SK-N-MC (cell line): ENCODE results near the gene FBXO24.
"Not testable (repeated sequence)": the region's sequence is repeated elsewhere in the genome, so short reads cannot be mapped to it uniquely, and the experiment has no call there.

Experiments
- DNase-seq: peaks from one replicate; pipeline ENCODE4 v3.0.0-alpha.2; 2011; ENCODE audit warnings: low read depth, low spot score
- H3K27ac ChIP-seq: fragments of 200-600 bp; sonication (generic); 2 replicates; pipeline ENCODE4 v1.5.1; 2016; ENCODE audit warnings: mixed run types
- H3K36me3 ChIP-seq: fragments of 200-600 bp; sonication (generic); 2 replicates; pipeline ENCODE4 v1.6.1; 2017; ENCODE audit warnings: antibody characterized with exemption, low read length, mixed read lengths; ENCODE audit not compliant: insufficient read depth
- H3K4me3 ChIP-seq: fragments of 200-600 bp; sonication (generic); 2 replicates; pipeline ENCODE4 v1.5.1; 2016
- H3K9ac ChIP-seq: fragments of 200-600 bp; sonication (generic); 2 replicates; pipeline ENCODE4 v1.8.0; 2017; ENCODE audit warnings: mixed run types, mixed read lengths; ENCODE audit not compliant: insufficient read length
- H3K9me3 ChIP-seq: fragments of 200-600 bp; sonication (generic); 2 replicates; pipeline ENCODE4 v1.6.1; 2017; ENCODE audit warnings: low read depth, mild to moderate bottlenecking, antibody characterized with exemption, low read length, moderate library complexity, mixed read lengths
- EZH2 ChIP-seq: fragments of 200-600 bp; sonication (generic); IDR thresholded peaks from one replicate; pipeline ENCODE4 v1.6.1; 2017; ENCODE audit warnings: antibody characterized with exemption
- FOXP2 ChIP-seq: optimal IDR thresholded peaks from 2 replicates; pipeline ENCODE3; 2011; ENCODE audit warnings: mild to moderate bottlenecking, moderate library complexity; ENCODE audit not compliant: insufficient read depth; ENCODE audit errors: extremely low read length, control extremely low read depth
- POLR2AphosphoS5 ChIP-seq: IDR thresholded peaks from 2 replicates; pipeline ENCODE4 v1.6.1; 2012; ENCODE audit warnings: mild to moderate bottlenecking, low read depth, low read length, borderline replicate concordance

FBXO24 gene, protein sequence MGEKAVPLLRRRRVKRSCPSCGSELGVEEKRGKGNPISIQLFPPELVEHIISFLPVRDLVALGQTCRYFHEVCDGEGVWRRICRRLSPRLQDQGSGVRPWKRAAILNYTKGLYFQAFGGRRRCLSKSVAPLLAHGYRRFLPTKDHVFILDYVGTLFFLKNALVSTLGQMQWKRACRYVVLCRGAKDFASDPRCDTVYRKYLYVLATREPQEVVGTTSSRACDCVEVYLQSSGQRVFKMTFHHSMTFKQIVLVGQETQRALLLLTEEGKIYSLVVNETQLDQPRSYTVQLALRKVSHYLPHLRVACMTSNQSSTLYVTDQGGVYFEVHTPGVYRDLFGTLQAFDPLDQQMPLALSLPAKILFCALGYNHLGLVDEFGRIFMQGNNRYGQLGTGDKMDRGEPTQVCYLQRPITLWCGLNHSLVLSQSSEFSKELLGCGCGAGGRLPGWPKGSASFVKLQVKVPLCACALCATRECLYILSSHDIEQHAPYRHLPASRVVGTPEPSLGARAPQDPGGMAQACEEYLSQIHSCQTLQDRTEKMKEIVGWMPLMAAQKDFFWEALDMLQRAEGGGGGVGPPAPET

GRCh38 chr7:100586266-100587025 lies at the start of gene FBXO24:
Gene FBXO24, plus strand, starts transcription at chr7:100586328. Its CDS starts 298 bp downstream, at chr7:100586626.
- Histone ChIP-seq H3K27ac (peak within 1 kb of the TSS; percentile 90), H3K36me3 (peaks cover 7% of the 10 kb centered on the region; the same call in 1 of the 2 replicates), H3K9me3 (no peaks in the 10 kb centered on the region), H3K4me3 (peak within 1 kb of the TSS; percentile 98), H3K9ac (peak within 1 kb of the TSS; percentile 97)
- TF ChIP-seq FOXP2, result no peak
- peak; percentile 85 for TF ChIP-seq POLR2AphosphoS5
- no peak for TF ChIP-seq EZH2
- peak; percentile 99 for DNase-seq

- not testable (repeated sequence) for DNase-seq, H3K9me3 ChIP-seq
These were observed 49.4 kb upstream of the FBXO24 start for GRCh38 chr7:100536695-100537094.

DNA sequence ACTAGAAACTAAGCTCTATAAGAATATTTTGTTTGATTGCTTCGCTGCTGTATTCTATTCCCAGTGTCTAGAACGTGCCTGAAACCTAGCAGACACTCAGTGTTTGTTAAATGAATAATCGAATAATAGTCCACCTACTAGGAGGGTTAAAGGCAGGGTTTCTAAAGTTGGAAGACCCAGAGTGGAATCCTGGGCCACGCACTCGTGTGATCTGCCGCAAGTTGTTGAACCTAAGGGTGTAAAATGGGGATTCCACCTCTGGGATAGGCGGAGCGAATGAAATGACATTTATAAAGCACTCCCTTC lies 47.8 kb upstream of the FBXO24 start:
- TF ChIP-seq POLR2AphosphoS5 (no peak), EZH2 (no peak), FOXP2 (no peak)
- no peaks in the 10 kb centered on the region for H3K9me3 ChIP-seq
- no peak for DNase-seq
- peak overlapping the region; percentile 82 for H3K4me3 ChIP-seq
- H3K36me3 ChIP-seq, result no peaks in the 10 kb centered on the region
- H3K9ac ChIP-seq, result peak overlapping the region; percentile 64
- H3K27ac ChIP-seq, result peak overlapping the region; percentile 51; the same call in 1 of the 2 replicates

More at GRCh38 chr7:100536695-100537094, 49.4 kb upstream of the FBXO24 start:
- not testable (repeated sequence) for H3K9ac ChIP-seq, H3K27ac ChIP-seq, H3K4me3 ChIP-seq, H3K36me3 ChIP-seq

DNA sequence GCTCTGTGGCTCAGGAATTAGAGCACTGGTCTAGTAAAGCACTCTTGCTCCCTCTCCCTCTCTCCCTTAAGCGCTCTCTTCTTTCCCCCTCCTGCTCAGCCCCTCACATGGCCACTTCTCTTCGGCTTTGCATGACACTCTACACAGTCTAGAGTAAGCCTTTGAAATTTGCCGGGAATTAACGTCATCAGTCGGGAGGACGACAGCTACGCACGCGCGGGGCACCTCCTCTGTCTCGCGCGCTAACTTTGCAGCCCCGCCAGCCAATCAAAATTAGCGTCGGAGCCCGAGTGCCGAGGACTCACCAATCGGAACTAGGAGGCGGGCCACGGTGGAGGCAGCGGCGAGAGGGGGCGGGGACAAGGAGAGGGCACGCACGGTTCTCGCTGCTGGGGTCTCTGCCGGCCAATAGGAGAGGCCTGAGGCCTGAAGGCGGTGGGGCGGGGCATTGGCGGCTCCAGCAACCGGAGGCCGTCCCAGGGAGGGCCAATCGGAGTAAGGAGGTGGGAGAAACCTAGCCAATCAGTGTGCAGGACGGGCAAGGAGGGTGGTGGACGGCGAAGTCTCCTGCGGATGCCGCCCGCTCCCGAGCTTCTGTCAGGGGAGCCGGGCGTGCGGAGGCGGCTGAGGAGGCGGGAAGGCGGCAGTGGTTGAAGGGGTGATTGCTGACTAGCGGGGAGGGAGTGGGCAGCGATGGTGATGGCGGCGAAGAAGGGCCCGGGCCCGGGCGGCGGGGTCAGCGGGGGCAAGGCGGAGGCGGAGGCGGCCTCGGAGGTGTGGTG lies 47.3 kb upstream of the FBXO24 start, which contains the start of gene AGFG2:
Gene AGFG2 (plus strand): TSS at position 550 of the 782 bp plus-strand sequence. CDS start 144 bp downstream, at position 694.
- H3K27ac ChIP-seq, result peak within 1 kb of the TSS; percentile 51; the same call in 1 of the 2 replicates
- H3K9me3 ChIP-seq, result no peaks in the 10 kb centered on the region
- peak within 1 kb of the TSS; percentile 64 for H3K9ac ChIP-seq
- peak; percentile 94 for DNase-seq
- TF ChIP-seq EZH2, result no peak
- peak; percentile 66 for TF ChIP-seq FOXP2
- TF ChIP-seq POLR2AphosphoS5, result peak; percentile 31
- H3K4me3 ChIP-seq, result peak within 1 kb of the TSS; percentile 86
- H3K36me3 ChIP-seq, result no peaks in the 10 kb centered on the region

DNA sequence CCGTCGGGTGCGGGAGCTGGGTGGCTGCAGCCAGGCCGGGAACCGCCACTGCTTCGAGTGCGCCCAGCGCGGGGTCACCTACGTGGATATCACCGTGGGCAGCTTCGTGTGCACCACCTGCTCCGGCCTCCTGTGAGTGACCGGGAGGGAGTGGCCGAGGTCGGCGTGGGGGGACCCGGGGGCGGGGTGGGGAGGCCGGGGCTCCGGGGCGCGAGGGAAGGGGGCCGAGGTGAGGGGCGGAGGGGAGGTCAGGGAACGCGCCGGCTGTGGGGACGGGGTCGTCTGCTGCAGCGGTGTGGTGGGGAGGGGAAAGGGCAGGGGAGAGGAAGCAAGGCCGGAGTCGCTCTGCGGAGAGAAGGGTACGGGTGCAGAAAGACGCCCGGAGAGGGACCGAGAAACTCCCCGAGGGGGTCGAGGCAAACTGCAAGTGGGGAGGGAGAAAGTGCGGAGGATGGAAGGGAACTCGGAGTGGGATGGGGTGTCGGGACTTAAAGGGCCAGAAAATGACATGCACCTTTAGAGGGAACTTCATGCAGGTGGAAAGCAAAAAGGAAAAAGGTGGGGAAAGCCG lies 46.6 kb upstream of the FBXO24 start:
- Histone ChIP-seq H3K9me3 (no peaks in the 10 kb centered on the region), H3K9ac (peak overlapping the region; percentile 48), H3K36me3 (no peaks in the 10 kb centered on the region), H3K27ac (no peak overlapping the region), H3K4me3 (peak overlapping the region; percentile 86)
- no peak for DNase-seq
- no peak for TF ChIP-seq EZH2
- TF ChIP-seq FOXP2, result no peak
- no peak for TF ChIP-seq POLR2AphosphoS5

- Histone ChIP-seq H3K27ac (no peak overlapping the region), H3K9me3 (no peaks in the 10 kb centered on the region), H3K9ac (no peak overlapping the region), H3K4me3 (peak overlapping the region; percentile 86), H3K36me3 (no peaks in the 10 kb centered on the region)
- TF ChIP-seq POLR2AphosphoS5 (no peak), FOXP2 (no peak), EZH2 (no peak)
- no peak for DNase-seq
These were observed 45.9 kb upstream of the FBXO24 start for GRCh38 chr7:100540073-100540723.

GRCh38 chr7:100541309-100541708 lies 44.8 kb upstream of the FBXO24 start:
- H3K9me3 ChIP-seq, DNase-seq, H3K27ac ChIP-seq, H3K9ac ChIP-seq, H3K4me3 ChIP-seq, H3K36me3 ChIP-seq: not testable (repeated sequence)

- Histone ChIP-seq H3K36me3 (no peaks in the 10 kb centered on the region), H3K27ac (no peak overlapping the region), H3K4me3 (no peak overlapping the region), H3K9ac (no peak overlapping the region), H3K9me3 (no peaks in the 10 kb centered on the region)
- DNase-seq, result no peak
- TF ChIP-seq POLR2AphosphoS5, result no peak
- no peak for TF ChIP-seq EZH2
- no peak for TF ChIP-seq FOXP2
These were observed 42.5 kb upstream of the FBXO24 start for GRCh38 chr7:100543586-100543985.
